Measurements from ENCODE around the gene RBMX.

- TF ChIP-seq BCL6 (CRISPR knock-in tag; IDR thresholded peaks at IDR 0.05) (no peak), CTCF (CRISPR knock-in tag; IDR thresholded peaks at IDR 0.05) (no peak), SMARCC2 (IDR thresholded peaks at IDR 0.05) (no peak), MTA1 (CRISPR knock-in tag; IDR thresholded peaks at IDR 0.05; ENCODE audit: borderline replicate concordance) (no peak), ZSCAN29 (CRISPR knock-in tag; conservative IDR thresholded peaks at IDR 0.05) (no peak), ZC3H4 (CRISPR knock-in tag; IDR thresholded peaks at IDR 0.05; ENCODE audit: borderline replicate concordance) (no peak), ESRRA (CRISPR knock-in tag; IDR thresholded peaks at IDR 0.05; ENCODE audit: low read depth) (no peak), SIN3A (IDR thresholded peaks at IDR 0.05; ENCODE audit: borderline replicate concordance, low read depth, low read length) (no peak)
- TF ChIP-seq, protein P1, sequence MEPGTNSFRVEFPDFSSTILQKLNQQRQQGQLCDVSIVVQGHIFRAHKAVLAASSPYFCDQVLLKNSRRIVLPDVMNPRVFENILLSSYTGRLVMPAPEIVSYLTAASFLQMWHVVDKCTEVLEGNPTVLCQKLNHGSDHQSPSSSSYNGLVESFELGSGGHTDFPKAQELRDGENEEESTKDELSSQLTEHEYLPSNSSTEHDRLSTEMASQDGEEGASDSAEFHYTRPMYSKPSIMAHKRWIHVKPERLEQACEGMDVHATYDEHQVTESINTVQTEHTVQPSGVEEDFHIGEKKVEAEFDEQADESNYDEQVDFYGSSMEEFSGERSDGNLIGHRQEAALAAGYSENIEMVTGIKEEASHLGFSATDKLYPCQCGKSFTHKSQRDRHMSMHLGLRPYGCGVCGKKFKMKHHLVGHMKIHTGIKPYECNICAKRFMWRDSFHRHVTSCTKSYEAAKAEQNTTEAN (CRISPR knock-in tag; conservative IDR thresholded peaks at IDR 0.05): no peak
- TF ChIP-seq, protein P2, sequence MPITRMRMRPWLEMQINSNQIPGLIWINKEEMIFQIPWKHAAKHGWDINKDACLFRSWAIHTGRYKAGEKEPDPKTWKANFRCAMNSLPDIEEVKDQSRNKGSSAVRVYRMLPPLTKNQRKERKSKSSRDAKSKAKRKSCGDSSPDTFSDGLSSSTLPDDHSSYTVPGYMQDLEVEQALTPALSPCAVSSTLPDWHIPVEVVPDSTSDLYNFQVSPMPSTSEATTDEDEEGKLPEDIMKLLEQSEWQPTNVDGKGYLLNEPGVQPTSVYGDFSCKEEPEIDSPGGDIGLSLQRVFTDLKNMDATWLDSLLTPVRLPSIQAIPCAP (CRISPR knock-in tag; IDR thresholded peaks at IDR 0.05; ENCODE audit: low read depth): no peak
- TF ChIP-seq, protein P3, sequence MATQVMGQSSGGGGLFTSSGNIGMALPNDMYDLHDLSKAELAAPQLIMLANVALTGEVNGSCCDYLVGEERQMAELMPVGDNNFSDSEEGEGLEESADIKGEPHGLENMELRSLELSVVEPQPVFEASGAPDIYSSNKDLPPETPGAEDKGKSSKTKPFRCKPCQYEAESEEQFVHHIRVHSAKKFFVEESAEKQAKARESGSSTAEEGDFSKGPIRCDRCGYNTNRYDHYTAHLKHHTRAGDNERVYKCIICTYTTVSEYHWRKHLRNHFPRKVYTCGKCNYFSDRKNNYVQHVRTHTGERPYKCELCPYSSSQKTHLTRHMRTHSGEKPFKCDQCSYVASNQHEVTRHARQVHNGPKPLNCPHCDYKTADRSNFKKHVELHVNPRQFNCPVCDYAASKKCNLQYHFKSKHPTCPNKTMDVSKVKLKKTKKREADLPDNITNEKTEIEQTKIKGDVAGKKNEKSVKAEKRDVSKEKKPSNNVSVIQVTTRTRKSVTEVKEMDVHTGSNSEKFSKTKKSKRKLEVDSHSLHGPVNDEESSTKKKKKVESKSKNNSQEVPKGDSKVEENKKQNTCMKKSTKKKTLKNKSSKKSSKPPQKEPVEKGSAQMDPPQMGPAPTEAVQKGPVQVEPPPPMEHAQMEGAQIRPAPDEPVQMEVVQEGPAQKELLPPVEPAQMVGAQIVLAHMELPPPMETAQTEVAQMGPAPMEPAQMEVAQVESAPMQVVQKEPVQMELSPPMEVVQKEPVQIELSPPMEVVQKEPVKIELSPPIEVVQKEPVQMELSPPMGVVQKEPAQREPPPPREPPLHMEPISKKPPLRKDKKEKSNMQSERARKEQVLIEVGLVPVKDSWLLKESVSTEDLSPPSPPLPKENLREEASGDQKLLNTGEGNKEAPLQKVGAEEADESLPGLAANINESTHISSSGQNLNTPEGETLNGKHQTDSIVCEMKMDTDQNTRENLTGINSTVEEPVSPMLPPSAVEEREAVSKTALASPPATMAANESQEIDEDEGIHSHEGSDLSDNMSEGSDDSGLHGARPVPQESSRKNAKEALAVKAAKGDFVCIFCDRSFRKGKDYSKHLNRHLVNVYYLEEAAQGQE (IDR thresholded peaks at IDR 0.05; ENCODE audit: borderline replicate concordance in 1 of 2, low read depth in 1 of 2, low read length in 2 of 2): no peak
- TF ChIP-seq, protein P4, sequence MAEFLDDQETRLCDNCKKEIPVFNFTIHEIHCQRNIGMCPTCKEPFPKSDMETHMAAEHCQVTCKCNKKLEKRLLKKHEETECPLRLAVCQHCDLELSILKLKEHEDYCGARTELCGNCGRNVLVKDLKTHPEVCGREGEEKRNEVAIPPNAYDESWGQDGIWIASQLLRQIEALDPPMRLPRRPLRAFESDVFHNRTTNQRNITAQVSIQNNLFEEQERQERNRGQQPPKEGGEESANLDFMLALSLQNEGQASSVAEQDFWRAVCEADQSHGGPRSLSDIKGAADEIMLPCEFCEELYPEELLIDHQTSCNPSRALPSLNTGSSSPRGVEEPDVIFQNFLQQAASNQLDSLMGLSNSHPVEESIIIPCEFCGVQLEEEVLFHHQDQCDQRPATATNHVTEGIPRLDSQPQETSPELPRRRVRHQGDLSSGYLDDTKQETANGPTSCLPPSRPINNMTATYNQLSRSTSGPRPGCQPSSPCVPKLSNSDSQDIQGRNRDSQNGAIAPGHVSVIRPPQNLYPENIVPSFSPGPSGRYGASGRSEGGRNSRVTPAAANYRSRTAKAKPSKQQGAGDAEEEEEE (CRISPR knock-in tag; IDR thresholded peaks at IDR 0.05; ENCODE audit: borderline replicate concordance): no peak
Observed at GRCh38 chrX:136858007-136858756, 22.3 kb downstream of the RBMX start.

All from HepG2 (cell line).